Measurements from ENCODE around the gene NADK. TPM values are rescaled to one million over a fixed set of nuclear protein-coding genes. Genes with fewer than 3 reads are reported as not detected.

Gene NADK
- total and polyA plus RNA-seq, 4 donors = 53.2 to 144 (median 88.7) TPM

DNA sequence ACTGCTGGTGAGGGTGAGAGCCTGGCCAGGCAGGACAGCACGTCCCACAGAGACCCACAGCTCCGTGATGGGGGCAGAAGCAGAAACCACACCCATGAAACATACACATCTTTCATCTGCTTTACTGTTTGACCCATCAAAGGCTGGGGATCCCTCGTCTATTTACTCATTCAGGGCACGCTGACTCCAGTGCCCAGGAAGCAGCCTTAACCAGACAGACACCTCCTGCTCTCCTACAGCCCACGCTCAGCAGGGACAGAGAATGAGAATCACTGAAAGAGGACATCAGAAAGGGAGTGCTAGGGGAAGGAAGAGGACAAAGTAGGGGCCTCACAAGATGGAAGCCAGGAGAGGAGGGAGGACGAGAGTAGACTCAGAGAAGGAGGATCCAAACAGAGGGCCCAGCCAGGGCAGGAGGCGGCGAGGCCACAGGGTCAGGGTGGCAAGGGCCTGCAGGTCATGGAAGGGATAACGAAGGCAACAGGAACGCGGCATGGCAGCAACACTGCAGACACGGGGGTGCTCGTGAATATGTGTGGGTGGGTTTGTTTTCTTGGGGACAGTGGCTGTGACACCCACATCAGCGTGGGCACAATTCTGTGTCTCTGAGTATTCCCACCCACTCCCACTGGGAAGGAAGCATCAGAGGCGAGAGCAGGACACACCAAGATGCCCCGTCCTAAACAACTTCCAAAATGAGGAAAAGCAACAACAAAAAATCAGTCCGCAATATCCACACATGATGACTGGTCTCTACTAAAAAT lies 15.4 kb upstream of the NADK start:
- Histone ChIP-seq H3K9ac (ENCODE audit: insufficient read depth in 1 of 2, low read length in 2 of 2) (no peak overlapping the region), H3K36me3 (ENCODE audit: control insufficient read depth in 4 of 4, insufficient read depth in 4 of 4, low read length in 4 of 4) (peaks cover 8 to 67% (median 45%) of the 10 kb centered on the region in 4 donors), H3K4me3 (no peak overlapping the region), H3K9me3 (ENCODE audit: control insufficient read depth in 4 of 4, insufficient read depth in 3 of 4, low read length in 3 of 4) (no peaks in the 10 kb centered on the region), H3K27ac (ENCODE audit: low read depth in 1 of 2, low read length in 1 of 2) (no peak overlapping the region), H3K4me1 (ENCODE audit: control insufficient read depth in 5 of 5, insufficient read depth in 5 of 5, low read length in 5 of 5) (no peaks in the 10 kb centered on the region), H3K27me3 (ENCODE audit: control insufficient read depth in 3 of 3, insufficient read depth in 3 of 3, low read length in 2 of 3) (no peaks in the 10 kb centered on the region)
- WGBS, 2 donors = 94% methylated on average over 17 of the region's 17 CpGs
- no peak for DNase-seq
- ATAC-seq (ENCODE audit: insufficient read depth, low FRiP score) = no peak
- TF ChIP-seq, protein P1, sequence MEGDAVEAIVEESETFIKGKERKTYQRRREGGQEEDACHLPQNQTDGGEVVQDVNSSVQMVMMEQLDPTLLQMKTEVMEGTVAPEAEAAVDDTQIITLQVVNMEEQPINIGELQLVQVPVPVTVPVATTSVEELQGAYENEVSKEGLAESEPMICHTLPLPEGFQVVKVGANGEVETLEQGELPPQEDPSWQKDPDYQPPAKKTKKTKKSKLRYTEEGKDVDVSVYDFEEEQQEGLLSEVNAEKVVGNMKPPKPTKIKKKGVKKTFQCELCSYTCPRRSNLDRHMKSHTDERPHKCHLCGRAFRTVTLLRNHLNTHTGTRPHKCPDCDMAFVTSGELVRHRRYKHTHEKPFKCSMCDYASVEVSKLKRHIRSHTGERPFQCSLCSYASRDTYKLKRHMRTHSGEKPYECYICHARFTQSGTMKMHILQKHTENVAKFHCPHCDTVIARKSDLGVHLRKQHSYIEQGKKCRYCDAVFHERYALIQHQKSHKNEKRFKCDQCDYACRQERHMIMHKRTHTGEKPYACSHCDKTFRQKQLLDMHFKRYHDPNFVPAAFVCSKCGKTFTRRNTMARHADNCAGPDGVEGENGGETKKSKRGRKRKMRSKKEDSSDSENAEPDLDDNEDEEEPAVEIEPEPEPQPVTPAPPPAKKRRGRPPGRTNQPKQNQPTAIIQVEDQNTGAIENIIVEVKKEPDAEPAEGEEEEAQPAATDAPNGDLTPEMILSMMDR (IDR thresholded peaks at IDR 0.05; ENCODE audit: control extremely low read depth, extremely low read depth) = no peak

DNA sequence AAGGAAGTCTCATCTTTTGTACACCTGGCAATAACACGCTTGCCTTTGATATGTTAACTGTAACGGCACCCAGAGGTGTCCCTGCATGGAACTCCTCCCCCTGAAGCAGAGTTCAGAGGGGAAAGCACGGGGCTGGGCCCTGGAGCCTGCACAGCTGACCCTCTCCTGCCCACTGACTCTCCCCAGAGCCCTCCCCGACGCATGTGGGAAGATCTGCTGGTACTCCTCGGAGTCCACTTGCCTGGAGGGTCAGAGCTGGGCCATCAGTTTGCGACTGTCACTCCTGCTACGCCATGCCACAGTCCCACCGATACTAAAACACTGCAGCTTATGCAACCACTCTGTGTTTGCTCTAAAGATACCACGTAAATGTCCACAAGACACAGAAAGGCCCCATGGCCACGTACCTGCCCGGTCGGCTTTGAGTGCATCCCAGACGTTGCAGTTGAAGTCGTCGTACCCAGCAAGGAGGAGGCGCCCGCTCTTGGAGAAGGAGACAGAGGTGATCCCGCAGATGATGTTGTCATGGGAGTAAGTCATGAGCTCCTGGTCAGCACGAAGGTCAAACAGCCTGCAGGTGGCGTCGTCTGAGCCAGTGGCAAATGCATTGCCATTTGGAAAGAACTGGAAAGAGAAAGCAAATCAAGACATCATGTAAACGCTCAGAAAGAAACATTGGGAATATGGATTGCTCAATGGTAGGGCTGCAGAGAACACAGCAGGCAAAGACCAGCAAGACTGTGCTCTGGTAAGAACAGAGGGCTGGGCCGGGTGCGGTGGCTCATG lies 10.6 kb upstream of the NADK start:
- no peaks in the 10 kb centered on the region for H3K27me3 ChIP-seq (ENCODE audit: control insufficient read depth in 3 of 3, insufficient read depth in 3 of 3, low read length in 2 of 3)
- TF ChIP-seq, protein P1 (IDR thresholded peaks at IDR 0.05; ENCODE audit: control extremely low read depth, extremely low read depth) = no peak
- no peak for ATAC-seq (ENCODE audit: insufficient read depth, low FRiP score)
- H3K36me3 ChIP-seq (ENCODE audit: control insufficient read depth in 4 of 4, insufficient read depth in 4 of 4, low read length in 4 of 4) = peaks cover 32 to 73% (median 42%) of the 10 kb centered on the region in 4 donors
- H3K9ac ChIP-seq (ENCODE audit: insufficient read depth in 1 of 2, low read length in 2 of 2) = no peak overlapping the region
- no peaks in the 10 kb centered on the region for H3K4me1 ChIP-seq (ENCODE audit: control insufficient read depth in 5 of 5, insufficient read depth in 5 of 5, low read length in 5 of 5)
- no peaks in the 10 kb centered on the region for H3K9me3 ChIP-seq (ENCODE audit: control insufficient read depth in 4 of 4, insufficient read depth in 3 of 4, low read length in 3 of 4)
- H3K27ac ChIP-seq (ENCODE audit: low read depth in 1 of 2, low read length in 1 of 2) = no peak overlapping the region
- H3K4me3 ChIP-seq = no peak overlapping the region
- WGBS, 2 donors = 87 to 90% methylated on average over 25 of the region's 25 CpGs
- no peak for DNase-seq

DNA sequence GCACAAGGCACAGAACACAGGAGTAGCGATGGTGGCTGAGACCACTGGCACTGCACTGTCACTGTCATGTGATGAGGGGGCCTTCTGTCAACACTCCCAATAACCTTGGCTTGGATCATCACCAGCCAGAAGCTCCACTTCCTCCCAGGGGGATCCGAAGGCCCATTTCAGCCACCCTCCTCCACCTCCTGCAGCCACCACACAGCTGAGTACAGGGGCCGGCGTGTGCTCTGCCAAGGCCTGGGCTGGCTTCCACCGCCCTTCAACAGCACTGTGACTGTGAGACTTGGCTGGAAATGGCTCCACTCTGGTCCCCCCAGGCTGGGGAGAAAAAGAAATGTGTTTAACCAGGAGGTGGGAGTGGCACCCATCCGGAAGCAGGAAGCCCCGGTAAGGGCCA lies 9.9 kb upstream of the NADK start:
- peak in 1 of 3 donors; percentile 10 for DNase-seq
- H3K36me3 ChIP-seq (ENCODE audit: control insufficient read depth in 4 of 4, insufficient read depth in 4 of 4, low read length in 4 of 4) = peaks cover 32 to 66% (median 42%) of the 10 kb centered on the region in 4 donors
- TF ChIP-seq, protein P1 (IDR thresholded peaks at IDR 0.05; ENCODE audit: control extremely low read depth, extremely low read depth) = no peak
- no peaks in the 10 kb centered on the region for H3K27me3 ChIP-seq (ENCODE audit: control insufficient read depth in 3 of 3, insufficient read depth in 3 of 3, low read length in 2 of 3)
- H3K4me3 ChIP-seq = no peak overlapping the region
- WGBS, 2 donors = 75 to 90% methylated on average over 7 of the region's 7 CpGs
- ATAC-seq (ENCODE audit: insufficient read depth, low FRiP score) = no peak
- H3K27ac ChIP-seq (ENCODE audit: low read depth in 1 of 2, low read length in 1 of 2) = no peak overlapping the region
- H3K9ac ChIP-seq (ENCODE audit: insufficient read depth in 1 of 2, low read length in 2 of 2) = no peak overlapping the region
- no peaks in the 10 kb centered on the region for H3K9me3 ChIP-seq (ENCODE audit: control insufficient read depth in 4 of 4, insufficient read depth in 3 of 4, low read length in 3 of 4)
- peaks cover 0 to 4% (median 3%) of the 10 kb centered on the region in 5 donors for H3K4me1 ChIP-seq (ENCODE audit: control insufficient read depth in 5 of 5, insufficient read depth in 5 of 5, low read length in 5 of 5)
